Spleen (tissue), 7 donors: Measurements from ENCODE around the gene ECM1.

ENCODE experiments used
- POLR2A ChIP-seq, 3 donors: fragments of 450-650 bp; IDR thresholded peaks; one replicate each; pipeline ENCODE4 v1.5.1; 2017; ENCODE audit warnings: antibody characterized with exemption in 3 of 3, mild to moderate bottlenecking in 1 of 3
- POLR2AphosphoS5 ChIP-seq, 3 donors: sonication (generic); formaldehyde crosslinking; IDR thresholded peaks; one replicate each; pipeline ENCODE4 v1.5.1; 2017; ENCODE audit warnings: antibody characterized with exemption in 3 of 3
- TF ChIP-seq, protein P1 (sequence below), 11 experiments: fragments of 200-600 bp in 7 of 11; fragments of 450-650 bp in 4 of 11; sonication (generic) in 4 of 11; IDR thresholded peaks in 8 of 11; conservative IDR thresholded peaks in 3 of 11; 1 replicate in 7 of 11; 2 replicates in 4 of 11; pipeline versions ENCODE4 v1.4.0 to v1.8.0; 2016 to 2021; ENCODE audit warnings: antibody characterized with exemption in 11 of 11, inconsistent platforms in 4 of 11, mild to moderate bottlenecking in 1 of 11
- donor health status: DM: no; HTN: no; CAD: no; lungs with moderate emphysema.
- donor health status: DM: no; HTN: no; CAD: no.
- donor health status: DM: no; HTN: no; CAD: no.

DNA sequence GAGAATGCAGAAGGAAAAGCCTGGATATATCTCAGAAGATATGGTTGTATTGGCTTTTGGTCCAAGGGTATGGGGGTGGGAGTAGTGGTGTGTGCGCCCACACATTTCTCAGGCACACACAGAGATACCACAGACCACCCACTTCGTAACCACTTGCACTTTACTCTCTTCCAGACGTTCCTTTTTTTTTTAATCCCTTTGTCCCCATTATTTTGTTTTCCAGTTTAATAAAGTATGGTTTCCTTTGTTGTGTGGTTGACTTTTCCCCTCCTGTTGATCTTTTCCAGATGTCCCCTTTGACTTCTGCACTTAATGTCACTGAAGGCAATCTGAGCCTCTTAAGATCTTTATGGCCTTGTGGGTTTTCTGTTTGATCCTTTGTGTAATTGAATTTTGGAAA lies 31.2 kb upstream of the ECM1 start:
- TF ChIP-seq, protein P1, sequence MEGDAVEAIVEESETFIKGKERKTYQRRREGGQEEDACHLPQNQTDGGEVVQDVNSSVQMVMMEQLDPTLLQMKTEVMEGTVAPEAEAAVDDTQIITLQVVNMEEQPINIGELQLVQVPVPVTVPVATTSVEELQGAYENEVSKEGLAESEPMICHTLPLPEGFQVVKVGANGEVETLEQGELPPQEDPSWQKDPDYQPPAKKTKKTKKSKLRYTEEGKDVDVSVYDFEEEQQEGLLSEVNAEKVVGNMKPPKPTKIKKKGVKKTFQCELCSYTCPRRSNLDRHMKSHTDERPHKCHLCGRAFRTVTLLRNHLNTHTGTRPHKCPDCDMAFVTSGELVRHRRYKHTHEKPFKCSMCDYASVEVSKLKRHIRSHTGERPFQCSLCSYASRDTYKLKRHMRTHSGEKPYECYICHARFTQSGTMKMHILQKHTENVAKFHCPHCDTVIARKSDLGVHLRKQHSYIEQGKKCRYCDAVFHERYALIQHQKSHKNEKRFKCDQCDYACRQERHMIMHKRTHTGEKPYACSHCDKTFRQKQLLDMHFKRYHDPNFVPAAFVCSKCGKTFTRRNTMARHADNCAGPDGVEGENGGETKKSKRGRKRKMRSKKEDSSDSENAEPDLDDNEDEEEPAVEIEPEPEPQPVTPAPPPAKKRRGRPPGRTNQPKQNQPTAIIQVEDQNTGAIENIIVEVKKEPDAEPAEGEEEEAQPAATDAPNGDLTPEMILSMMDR (IDR thresholded peaks at IDR 0.05 in 8 of 11, conservative IDR thresholded peaks at IDR 0.05 in 3 of 11): no peak
- no peak for TF ChIP-seq POLR2A (IDR thresholded peaks at IDR 0.05)
- TF ChIP-seq POLR2AphosphoS5 (IDR thresholded peaks at IDR 0.05): no peak
